Tibial nerve (tissue), 4 donors: ENCODE measurements around the gene NDEL1. TPM values are rescaled to one million over a fixed set of nuclear protein-coding genes. Genes with fewer than 3 reads are reported as not detected.

ENCODE experiments used
- DNase-seq, 2 donors: peaks; one replicate each; pipeline ENCODE4 v3.0.0-alpha.2; 2019; ENCODE audit warnings: low spot score in 2 of 2
- H3K27ac ChIP-seq, 4 donors: fragments of 200-600 bp; sonication (generic) in 3 of 4; one replicate each; pipeline ENCODE4 v1.5.1; 2017 to 2019; ENCODE audit warnings: mild to moderate bottlenecking in 1 of 4
- H3K27me3 ChIP-seq, 2 donors: fragments of 200-600 bp; sonication (generic) in 1 of 2; one replicate each; pipeline versions ENCODE4 v1.5.1 to v1.6.0; 2017 to 2019
- H3K36me3 ChIP-seq, 3 donors: fragments of 200-600 bp; sonication (generic); one replicate each; pipeline ENCODE4 v1.5.1; 2018 to 2019
- H3K4me1 ChIP-seq, 4 donors: fragments of 200-600 bp; sonication (generic) in 3 of 4; one replicate each; pipeline ENCODE4 v1.5.1; 2017 to 2019
- H3K4me3 ChIP-seq, 4 donors: fragments of 200-600 bp; sonication (generic) in 3 of 4; one replicate each; pipeline ENCODE4 v1.5.1; 2017 to 2019; ENCODE audit warnings: mild to moderate bottlenecking in 1 of 4, moderate library complexity in 1 of 4
- H3K9me3 ChIP-seq, 4 donors: fragments of 200-600 bp; sonication (generic) in 3 of 4; one replicate each; pipeline ENCODE4 v1.5.1; 2017 to 2019
- EP300 ChIP-seq, 2 donors: sonication (generic); formaldehyde crosslinking; IDR thresholded peaks; one replicate each; pipeline ENCODE4 v1.6.1; 2017; ENCODE audit warnings: antibody characterized with exemption in 2 of 2, mild to moderate bottlenecking in 1 of 2
- POLR2A ChIP-seq, 2 donors: fragments of 450-650 bp; IDR thresholded peaks; one replicate each; pipeline ENCODE4 v1.6.1; 2017; ENCODE audit warnings: antibody characterized with exemption in 2 of 2, mild to moderate bottlenecking in 2 of 2, moderate library complexity in 2 of 2
- WGBS, 2 donors: methylation state at CpG; one replicate each; pipeline ENCODE4 v1.1.5; 2018; 5-methylcytosine and 5-hydroxymethylcytosine counted together
- total RNA-seq, 4 donors: library from RNA; depleted of rRNA; stranded (reverse); fragments of >200 nt; gene quantifications; one replicate each; pipeline ENCODE4 v1.1.0, GENCODE V29; 2016
- TF ChIP-seq, protein P1 (sequence below), 5 experiments: fragments of 200-600 bp in 3 of 5; fragments of 450-650 bp in 2 of 5; sonication (generic) in 3 of 5; IDR thresholded peaks; one replicate each; pipeline ENCODE4 v1.5.1; 2016 to 2019; ENCODE audit warnings: antibody characterized with exemption in 5 of 5, mild to moderate bottlenecking in 3 of 5, moderate library complexity in 2 of 5

Gene NDEL1
- total RNA-seq, 4 donors from 2014 or later, result 63.6 to 102 (median 84.1) TPM

DNA sequence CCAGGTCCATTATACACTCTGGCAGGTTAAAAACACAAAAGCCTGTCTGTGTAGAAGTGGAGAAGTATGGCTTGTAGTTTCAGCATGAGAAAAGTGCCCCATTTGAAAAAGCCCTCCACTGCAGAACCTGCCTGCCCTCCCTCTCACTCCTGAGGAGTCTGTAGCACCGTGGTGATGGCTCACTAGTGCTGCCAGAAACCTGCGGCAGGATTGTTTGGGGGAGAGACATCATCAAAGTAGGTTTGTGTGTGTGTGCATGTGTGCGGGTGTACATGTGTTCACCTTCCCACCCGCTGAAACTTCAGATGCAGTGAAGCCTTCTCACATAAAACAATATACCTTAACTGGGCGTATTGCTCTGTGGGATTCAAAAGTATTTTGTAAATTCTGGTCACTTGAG is 26.9 kb downstream of the NDEL1 start:
- no peak overlapping the region for H3K4me3 ChIP-seq
- no peaks in the 10 kb centered on the region for H3K9me3 ChIP-seq
- H3K27me3 ChIP-seq, result no peaks in the 10 kb centered on the region
- 77 to 80% methylated on average over 5 of the region's 5 CpGs for WGBS, 2 donors
- H3K4me1 ChIP-seq, result peaks cover 0 to 39% (median 17%) of the 10 kb centered on the region in 4 donors
- TF ChIP-seq POLR2A (IDR thresholded peaks at IDR 0.05) (no peak), EP300 (IDR thresholded peaks at IDR 0.05) (no peak)
- TF ChIP-seq, protein P1, sequence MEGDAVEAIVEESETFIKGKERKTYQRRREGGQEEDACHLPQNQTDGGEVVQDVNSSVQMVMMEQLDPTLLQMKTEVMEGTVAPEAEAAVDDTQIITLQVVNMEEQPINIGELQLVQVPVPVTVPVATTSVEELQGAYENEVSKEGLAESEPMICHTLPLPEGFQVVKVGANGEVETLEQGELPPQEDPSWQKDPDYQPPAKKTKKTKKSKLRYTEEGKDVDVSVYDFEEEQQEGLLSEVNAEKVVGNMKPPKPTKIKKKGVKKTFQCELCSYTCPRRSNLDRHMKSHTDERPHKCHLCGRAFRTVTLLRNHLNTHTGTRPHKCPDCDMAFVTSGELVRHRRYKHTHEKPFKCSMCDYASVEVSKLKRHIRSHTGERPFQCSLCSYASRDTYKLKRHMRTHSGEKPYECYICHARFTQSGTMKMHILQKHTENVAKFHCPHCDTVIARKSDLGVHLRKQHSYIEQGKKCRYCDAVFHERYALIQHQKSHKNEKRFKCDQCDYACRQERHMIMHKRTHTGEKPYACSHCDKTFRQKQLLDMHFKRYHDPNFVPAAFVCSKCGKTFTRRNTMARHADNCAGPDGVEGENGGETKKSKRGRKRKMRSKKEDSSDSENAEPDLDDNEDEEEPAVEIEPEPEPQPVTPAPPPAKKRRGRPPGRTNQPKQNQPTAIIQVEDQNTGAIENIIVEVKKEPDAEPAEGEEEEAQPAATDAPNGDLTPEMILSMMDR (IDR thresholded peaks at IDR 0.05), result no peak
- no peak for DNase-seq
- H3K36me3 ChIP-seq, result peaks cover 0 to 78% (median 3%) of the 10 kb centered on the region in 3 donors
- no peak overlapping the region for H3K27ac ChIP-seq

DNA sequence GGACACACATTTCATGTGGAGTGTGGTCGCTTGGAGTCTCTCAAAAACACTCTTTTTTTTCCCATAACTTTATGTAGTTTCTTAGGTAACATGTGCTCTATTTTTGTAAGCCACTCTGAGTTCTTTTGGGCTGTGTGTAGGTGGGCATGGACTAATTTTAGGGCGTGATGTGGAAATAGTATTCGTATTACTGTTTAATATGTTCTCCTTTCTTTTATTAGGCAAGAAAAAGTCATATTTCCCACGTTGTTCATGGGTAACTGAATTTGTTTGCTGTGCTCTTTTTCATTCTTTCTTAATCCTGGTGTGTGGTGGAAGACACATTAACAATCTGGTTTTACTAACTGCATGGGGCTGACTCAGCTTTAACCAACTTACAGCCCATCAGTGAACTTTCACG is 27.4 kb downstream of the NDEL1 start:
- peaks cover 0 to 79% (median 3%) of the 10 kb centered on the region in 3 donors for H3K36me3 ChIP-seq
- H3K4me1 ChIP-seq, result peaks cover 0 to 43% (median 17%) of the 10 kb centered on the region in 4 donors
- TF ChIP-seq POLR2A (IDR thresholded peaks at IDR 0.05) (no peak), EP300 (IDR thresholded peaks at IDR 0.05) (no peak)
- TF ChIP-seq, protein P1 (IDR thresholded peaks at IDR 0.05), result no peak
- H3K27me3 ChIP-seq, result no peaks in the 10 kb centered on the region
- 52 to 67% methylated on average over 5 of the region's 5 CpGs for WGBS, 2 donors
- H3K9me3 ChIP-seq, result no peaks in the 10 kb centered on the region
- H3K27ac ChIP-seq, result no peak overlapping the region
- no peak for DNase-seq
- H3K4me3 ChIP-seq, result no peak overlapping the region

DNA sequence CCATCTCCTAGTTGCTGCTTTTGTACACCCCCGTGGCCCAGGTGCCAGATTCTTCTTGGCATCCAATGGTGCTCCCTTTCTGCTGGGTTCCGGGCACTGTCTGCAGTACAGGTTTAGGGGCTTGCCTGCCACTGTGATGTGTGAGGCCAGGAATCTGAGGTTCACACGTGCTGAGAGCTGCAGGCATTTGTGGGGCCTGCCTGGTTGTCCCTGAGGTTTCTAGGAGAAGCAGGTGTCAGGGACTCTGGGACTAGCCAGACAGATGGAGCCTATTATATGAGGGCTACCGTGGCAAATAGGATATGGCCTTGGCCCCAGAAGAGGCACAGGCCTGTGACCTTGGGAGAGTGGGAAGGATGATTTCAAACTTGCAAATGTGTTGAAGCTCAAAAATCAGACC is 29.3 kb downstream of the NDEL1 start:
- no peaks in the 10 kb centered on the region for H3K27me3 ChIP-seq
- H3K27ac ChIP-seq, result peak overlapping the region in 1 of 4 donors; percentile 29

DNA sequence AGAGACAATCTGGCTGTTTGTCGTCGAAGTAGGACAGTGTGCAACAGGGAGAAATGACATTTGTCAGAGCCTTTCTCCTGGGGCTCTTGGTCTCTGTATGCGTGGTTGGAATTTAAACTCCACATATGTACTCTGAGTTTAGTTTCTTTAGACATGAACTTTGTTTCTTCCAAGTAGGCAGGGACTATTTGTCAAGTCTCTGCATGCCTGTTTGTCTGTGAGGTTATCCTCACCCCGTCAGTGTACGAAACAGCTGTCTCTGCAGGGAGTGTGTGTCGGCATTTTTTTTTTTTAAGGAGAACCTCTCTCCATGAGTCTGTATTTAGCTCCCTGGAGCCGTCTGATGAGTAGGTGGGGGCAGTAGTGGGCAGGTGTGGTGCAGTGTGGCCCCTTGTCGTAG is 29.7 kb downstream of the NDEL1 start:
- Histone ChIP-seq H3K9me3 (no peaks in the 10 kb centered on the region), H3K27ac (peak overlapping the region in 1 of 4 donors; percentile 29), H3K4me3 (no peak overlapping the region), H3K36me3 (peaks cover 0 to 72% (median 3%) of the 10 kb centered on the region in 3 donors), H3K27me3 (no peaks in the 10 kb centered on the region), H3K4me1 (peaks cover 0 to 62% (median 17%) of the 10 kb centered on the region in 4 donors)
- DNase-seq, result no peak
- WGBS, 2 donors, result 54 to 55% methylated on average over 8 of the region's 8 CpGs
- TF ChIP-seq, protein P1 (IDR thresholded peaks at IDR 0.05), result no peak
- TF ChIP-seq EP300 (IDR thresholded peaks at IDR 0.05), result no peak

More for the DNA sequence above, 29.3 kb downstream of the NDEL1 start:
- no peak for TF ChIP-seq POLR2A (IDR thresholded peaks at IDR 0.05)
- TF ChIP-seq, protein P1 (IDR thresholded peaks at IDR 0.05), result no peak
- TF ChIP-seq EP300 (IDR thresholded peaks at IDR 0.05), result no peak
- Histone ChIP-seq H3K4me1 (peaks cover 0 to 58% (median 17%) of the 10 kb centered on the region in 4 donors), H3K4me3 (no peak overlapping the region), H3K36me3 (peaks cover 0 to 72% (median 3%) of the 10 kb centered on the region in 3 donors), H3K9me3 (no peaks in the 10 kb centered on the region)
- DNase-seq, result no peak
- 58 to 59% methylated on average over 3 to 4 of the region's 4 CpGs for WGBS, 2 donors

DNA sequence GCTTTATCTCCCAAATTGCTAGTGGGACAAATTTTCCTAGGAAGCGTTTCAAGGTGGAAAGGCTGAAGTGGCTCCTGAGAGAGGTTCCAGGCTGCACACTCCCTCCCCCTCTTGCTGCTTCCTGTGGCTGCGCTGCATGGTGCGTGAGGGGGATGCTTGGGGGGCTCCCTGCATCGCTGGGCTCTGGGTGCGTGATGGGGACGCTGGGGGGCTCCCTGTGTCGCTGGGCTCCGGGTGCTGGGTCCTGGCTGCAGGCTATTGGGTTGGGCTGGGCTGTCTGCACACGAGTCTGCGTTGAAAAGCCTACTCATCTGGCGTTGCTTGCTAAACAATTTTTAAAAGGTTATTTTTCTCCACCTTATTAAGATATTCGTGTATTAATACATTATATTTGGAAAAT is 30.1 kb downstream of the NDEL1 start:
- TF ChIP-seq POLR2A (IDR thresholded peaks at IDR 0.05), result no peak
- no peak for TF ChIP-seq EP300 (IDR thresholded peaks at IDR 0.05)
- TF ChIP-seq, protein P1 (IDR thresholded peaks at IDR 0.05), result no peak
- no peak for DNase-seq
- Histone ChIP-seq H3K36me3 (peaks cover 0 to 71% (median 3%) of the 10 kb centered on the region in 3 donors), H3K27me3 (no peaks in the 10 kb centered on the region), H3K4me3 (no peak overlapping the region), H3K27ac (peak overlapping the region in 1 of 4 donors; percentile 29), H3K9me3 (no peaks in the 10 kb centered on the region), H3K4me1 (peaks cover 0 to 66% (median 17%) of the 10 kb centered on the region in 4 donors)
- 54 to 68% methylated on average over 12 of the region's 12 CpGs for WGBS, 2 donors
